CD4-positive, alpha-beta T cell treated with Interleukin-4 for 1 hour (primary cell): ENCODE results near the gene RBM14.
"Not testable (repeated sequence)": the region's sequence is repeated elsewhere in the genome, so short reads cannot be mapped to it uniquely, and the experiment has no call there.

Experiments used
- DNase-seq, 2 donors: peaks; one replicate each; pipeline ENCODE4 v3.0.0-alpha.2; 2020 to 2022

The RBM14 gene

DNA sequence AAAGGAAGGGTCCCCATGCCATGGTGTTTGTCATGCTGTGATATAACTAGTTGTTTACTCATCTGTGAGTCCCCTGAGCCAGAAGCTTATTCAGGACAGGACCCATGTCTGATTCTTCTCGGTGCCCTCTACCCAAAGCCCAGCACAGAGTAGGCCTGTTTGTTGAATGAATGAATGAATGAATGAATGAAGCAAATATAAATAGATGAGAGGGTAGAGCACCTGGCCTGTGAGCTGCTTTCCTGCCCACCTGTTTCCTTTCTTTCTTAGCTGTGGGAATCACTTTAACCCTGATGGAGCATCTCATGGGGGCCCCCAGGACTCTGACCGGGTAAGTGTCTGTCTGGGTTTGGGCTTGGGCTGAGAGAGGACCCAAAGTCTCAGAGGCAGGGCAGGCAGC, 16.2 kb upstream of the RBM14 start:
- no peak for DNase-seq

DNA sequence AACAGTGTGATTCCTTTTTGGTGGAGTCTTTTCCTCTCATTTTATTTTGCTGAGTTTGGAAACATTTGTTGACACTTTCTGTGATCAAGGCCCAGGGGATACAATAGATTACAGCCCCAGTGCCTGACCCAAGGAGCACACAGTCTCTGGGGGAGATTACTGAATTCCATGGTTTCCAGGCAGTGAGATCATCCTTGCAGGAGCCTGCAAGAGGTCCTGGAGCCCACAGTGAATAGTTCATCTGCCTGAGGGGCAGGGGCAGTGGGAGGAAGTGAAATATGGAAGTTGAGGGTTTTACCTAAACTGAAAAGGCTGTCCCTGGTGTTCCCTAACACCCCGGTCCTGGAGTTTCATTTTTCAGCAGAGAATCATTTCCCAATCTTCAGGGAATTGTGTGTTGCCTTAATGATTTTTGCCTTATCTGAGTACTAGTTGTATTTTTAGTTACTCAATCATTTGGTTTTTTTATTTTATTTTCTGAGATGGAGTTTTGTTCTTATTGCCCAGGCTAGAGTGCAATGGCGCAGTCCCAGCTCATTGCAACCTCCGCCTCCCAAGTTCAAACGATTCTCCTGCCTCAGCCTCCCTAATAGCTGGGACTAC, 15.7 kb upstream of the RBM14 start:
- DNase-seq = no peak

DNA sequence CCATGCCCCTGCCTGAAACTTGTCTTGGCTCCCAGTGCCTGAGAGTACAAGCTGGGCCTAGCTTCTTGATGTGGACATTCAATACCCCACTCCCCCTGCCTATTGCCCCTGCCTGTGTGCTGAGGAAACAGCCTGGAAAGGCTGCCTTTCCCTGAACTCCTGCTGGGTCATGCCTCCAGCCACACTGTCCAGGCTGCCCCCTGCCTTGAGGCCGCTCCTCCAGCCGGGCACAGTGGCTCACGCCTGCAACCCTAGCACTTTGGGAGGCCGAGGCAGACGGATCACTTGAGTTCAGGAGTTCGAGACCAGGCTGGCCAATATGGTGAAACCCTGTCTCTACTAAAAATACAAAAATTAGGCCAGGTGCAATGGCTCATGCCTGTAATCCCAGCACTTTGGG, 13.4 kb upstream of the RBM14 start:
- DNase-seq = no peak

DNA sequence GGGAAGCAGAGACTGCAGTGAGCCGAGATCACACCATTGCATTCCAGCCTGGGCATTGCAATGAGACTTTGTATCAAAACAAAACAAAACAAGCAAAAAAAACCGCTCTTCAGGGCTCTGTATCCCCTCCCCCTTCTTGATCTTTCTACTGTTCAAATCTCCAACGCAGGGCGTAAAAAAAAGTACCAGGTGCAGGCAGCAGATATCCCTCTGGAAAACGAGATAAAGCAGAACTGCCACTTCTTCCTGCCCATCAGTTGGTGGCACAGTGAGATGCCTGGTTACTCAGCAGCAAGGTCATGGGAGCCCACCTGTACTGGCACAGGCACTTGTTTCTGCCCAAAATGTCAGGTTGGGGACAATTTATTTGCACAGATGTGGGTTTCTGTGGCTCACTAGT, 12.3 kb upstream of the RBM14 start:
- no peak for DNase-seq

DNA sequence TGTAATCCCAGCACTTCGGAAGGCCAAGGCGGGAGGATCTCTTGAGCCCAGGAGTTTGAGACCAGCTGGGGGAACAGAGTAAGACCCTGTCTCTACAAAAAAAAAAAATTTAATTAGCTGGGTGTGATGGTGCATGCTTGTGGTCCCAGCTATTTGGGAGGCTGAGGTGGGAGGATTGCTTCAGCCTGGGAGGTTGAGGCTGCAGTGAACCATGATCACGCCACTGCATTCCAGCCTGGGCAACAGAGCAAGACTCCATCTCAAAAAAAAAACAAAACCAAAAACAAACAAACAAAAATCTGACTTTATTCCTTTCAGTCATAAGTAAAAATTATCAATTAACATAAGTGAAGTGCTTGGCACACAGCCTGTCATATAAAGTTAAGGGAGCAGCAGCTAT, 9.8 kb upstream of the RBM14 start:
- not testable (repeated sequence) for DNase-seq

DNA sequence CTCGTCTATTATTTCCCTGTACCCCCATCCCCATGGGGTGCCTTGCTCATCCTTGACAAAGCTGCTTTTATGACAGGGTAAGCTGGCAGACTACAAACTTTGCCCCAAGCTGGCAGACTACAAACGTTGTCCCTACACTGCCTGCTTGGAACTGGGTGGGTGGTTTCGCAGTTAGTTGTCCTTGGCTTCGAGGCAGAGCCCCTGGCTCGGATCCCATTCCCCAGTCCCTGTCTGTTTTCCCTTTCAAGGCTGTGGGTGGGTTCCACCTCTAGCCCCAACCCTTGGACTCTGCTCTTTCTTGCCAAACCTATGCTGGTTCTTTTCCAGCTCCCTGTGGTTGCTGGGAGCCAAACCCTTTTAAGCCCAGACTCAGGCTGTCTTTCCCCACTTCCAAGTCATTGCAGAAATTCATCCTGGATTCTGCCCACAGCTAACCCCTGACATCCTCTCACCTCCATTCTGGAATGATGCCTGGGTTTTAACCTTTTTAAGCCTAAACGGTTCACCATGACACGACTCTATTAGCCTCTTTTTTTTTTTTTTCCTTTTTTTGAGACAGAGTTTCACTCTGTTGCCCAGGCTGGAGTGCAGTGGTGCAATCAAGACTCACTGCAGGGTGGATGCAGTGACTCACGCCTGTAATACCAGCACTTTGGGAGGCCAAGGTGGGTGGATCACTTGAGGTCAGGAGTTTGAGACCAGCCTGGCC, 9.2 kb upstream of the RBM14 start:
- DNase-seq = peak in 1 of 2 donors; percentile 22

DNA sequence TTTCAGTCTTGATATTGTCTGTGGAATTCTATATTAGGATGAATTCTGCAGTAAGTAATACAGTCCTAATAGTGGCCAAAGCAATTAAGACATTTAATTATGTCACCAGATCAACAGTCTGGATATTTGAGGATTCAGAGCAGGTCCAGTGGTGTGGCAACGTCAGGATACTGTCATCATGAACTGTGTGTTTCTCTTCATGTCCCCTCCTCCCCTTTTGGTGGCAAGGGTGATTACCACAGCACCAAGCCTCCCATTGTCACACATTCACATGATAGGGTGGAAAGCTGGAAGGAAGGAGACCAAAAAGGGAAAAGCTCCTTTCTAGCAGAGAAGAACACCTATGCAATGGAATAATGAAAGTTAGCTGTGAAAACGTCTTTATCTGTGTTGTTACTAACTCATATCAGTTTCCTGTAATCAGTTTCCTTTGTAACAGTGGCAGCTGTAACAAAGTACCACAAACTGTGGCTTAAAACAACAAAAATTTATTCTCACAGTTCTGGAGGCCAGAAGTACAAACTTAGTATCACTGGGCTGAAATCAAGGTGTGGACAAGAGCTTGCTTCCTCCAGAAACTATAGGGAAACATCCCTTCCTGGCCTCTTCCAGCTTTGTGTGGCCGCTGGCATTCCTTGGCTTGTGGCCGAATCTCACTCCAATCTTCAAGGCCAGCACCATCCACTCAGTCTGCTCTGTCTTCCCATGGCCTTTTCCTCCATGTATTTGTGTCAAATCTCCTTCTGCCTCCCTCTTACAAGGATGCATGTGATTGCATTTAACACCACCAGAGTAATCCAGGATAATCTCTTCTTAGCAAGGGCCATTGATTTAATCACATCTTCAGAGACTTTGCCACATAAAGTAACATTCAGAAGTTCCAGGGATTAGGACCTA, 6.5 kb upstream of the RBM14 start:
- no peak for DNase-seq

DNA sequence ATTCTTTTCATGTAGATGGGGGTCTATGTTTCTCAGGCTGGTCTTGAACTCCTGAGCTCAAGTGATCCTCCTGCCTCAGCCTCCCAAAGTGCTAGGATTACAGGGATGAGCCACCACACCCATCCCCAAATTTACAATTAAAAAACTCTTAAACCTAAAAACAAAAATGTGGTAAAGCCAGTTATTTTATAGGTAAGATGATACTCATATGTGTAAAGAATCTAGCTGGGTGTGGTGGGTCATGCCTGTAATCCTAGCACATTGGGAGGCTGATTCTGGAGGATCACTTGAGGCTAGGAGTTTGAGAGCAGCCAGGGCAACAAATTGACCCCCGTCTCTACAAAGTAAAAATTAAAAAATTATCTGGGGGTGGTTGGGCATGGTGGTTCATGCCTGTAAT, 4.0 kb upstream of the RBM14 start:
- DNase-seq = no peak

DNA sequence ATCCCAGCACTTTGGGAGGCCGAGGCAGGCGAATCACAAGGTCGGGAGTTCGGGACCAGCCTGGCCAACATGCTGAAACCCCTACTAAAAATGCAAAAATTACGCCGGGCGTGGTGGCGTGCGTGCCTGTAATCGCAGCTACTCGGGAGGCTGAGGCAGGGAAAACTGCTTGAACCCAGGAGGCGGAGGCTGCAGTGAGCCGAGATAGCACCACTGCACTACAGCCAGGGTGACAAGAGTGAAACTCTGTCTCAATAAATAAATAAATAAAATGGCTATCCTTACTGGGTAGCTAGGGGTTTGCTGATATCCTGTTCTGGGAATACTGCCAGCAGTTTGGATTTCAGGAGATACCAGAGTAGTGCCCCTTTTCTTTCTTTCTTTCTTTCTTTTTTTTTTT, 2.4 kb upstream of the RBM14 start:
- no peak for DNase-seq

DNA sequence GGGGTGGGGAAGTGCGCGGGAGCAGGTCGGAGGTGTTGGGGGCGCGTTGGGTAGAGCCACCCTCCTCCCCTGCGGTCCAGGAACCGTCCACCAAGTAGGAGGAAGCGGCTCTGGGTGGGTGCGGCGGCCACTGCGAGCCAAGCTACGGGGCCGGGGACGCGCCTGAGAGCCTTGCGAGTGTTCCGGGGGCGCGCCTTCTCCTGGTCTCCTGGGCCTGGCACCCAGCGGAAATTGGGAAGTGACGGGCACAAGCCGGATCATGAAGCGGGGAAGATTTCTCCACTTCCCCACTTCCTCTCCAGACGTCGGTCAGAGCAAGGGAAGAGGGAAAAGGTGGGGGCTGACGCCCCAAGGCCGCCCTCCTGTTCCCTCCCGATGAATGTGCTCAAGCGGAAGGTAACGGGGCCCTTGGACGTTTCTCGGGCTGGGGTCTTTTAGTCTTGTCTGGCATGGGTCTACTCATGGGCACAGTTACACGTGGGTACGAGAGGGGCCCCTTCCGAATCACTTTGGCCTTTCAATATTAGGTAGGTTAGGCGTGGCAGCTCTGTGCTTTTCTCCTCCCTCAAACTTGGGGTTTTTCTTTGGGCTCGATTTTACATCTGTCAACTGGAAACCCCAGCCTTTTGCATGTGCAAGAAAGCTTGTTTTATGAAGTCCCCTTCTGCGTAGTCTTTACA, 865 bp downstream of the RBM14 start:
- peak in 1 of 2 donors; percentile 65 for DNase-seq

DNA sequence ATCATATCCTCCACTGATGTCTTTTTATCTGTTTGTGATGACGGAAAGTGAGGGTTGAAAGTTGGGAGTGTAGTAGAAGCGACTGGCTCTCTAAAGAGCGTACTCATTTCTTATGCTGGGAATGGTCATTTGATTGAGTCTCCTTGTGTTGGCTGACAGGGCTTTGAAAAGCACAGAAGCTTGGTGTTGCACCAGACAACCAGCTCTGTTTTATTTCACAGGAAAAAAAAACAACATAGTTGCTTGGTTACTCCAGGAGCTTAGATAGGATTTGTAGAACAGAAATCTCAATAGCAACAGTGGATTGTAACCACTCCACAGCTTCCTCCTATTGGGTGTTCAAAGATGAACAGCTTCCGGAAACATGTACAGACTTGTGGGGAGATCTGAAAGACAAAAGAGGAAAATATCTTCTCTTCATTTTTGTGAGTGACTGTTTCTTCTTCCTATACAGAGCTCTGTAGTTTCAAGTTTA, 2.7 kb downstream of the RBM14 start:
- DNase-seq = peak; percentile 71 to 89

DNA sequence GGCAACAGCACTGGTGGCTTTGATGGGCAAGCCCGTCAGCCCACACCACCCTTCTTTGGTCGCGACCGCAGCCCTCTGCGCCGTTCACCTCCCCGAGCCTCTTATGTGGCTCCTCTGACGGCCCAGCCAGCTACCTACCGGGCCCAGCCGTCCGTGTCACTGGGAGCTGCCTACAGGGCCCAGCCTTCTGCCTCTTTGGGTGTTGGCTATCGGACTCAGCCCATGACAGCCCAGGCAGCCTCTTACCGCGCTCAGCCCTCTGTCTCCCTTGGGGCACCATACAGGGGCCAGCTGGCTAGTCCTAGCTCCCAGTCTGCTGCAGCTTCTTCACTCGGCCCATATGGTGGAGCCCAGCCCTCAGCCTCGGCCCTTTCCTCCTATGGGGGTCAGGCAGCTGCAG, 8.0 kb downstream of the RBM14 start:
- DNase-seq = peak in 1 of 2 donors; percentile 2

DNA sequence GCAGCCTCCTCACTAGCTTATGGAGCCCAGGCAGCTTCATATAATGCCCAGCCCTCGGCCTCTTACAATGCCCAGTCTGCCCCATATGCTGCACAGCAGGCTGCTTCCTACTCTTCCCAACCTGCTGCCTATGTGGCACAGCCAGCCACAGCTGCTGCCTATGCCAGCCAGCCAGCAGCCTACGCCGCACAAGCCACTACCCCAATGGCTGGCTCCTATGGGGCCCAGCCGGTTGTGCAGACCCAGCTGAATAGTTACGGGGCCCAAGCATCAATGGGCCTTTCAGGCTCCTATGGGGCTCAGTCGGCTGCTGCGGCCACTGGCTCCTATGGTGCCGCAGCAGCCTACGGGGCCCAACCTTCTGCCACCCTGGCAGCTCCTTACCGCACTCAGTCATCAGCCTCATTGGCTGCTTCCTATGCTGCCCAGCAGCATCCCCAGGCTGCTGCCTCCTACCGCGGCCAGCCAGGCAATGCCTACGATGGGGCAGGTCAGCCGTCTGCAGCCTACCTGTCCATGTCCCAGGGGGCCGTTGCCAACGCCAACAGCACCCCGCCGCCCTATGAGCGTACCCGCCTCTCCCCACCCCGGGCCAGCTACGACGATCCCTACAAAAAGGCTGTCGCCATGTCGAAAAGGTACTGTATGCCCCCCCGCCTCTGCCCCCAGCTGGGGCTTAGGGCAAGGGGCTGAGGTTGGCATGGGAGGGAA, 8.8 kb downstream of the RBM14 start:
- DNase-seq = peak in 1 of 2 donors; percentile 1

DNA sequence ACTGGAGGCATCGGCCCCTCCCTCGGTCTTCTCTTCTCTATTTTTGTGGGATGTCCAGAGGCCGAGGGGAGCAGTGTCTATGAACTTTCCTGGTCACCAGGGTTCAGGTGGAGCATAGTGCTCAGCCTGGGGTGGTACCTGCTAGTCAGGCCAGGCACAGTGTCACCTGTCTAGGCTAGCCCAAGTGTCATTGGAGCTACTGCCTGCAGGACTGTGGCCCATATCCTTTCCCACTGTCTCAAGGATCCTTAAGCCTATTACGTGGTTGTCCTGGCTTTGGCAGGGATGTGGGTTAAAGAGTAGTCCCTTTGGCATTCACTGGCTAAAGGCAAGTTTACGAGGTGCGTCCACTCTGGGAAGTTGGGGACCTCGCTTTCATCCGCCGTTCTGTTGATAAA, 9.3 kb downstream of the RBM14 start:
- DNase-seq = peak in 1 of 2 donors; percentile 0

DNA sequence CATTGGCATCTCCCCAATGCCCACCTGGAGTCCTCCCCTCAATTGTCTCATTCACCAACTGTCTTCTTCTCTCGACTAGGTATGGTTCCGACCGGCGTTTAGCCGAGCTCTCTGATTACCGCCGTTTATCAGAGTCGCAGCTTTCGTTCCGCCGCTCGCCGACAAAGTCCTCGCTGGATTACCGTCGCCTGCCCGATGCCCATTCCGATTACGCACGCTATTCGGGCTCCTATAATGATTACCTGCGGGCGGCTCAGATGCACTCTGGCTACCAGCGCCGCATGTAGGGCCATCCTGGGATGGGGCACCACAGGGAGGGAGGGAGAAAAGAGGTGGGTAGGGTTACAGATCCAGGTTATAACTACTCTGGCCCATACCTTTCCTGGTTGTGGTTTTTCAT, 10.0 kb downstream of the RBM14 start:
- DNase-seq = peak in 1 of 2 donors; percentile 6

DNA sequence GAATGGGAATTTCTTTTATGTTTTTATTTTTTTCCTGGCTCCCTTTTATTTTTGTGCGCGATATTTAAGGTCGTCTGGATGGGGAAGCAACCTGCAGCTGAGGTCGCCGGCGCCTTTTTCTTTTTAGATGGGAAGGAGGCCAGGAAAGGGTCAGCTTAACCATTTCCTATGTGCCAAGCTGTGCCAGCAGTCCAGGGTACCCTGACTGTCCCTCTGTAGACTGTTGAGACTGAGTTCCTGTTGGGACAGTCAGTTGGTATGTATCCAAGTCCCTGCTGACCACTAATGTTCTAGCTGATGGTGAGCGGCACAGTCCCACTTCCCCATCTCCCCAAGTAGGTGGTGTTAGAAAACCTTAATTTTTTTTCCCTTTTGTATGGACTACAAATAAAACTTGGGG, 10.5 kb downstream of the RBM14 start:
- DNase-seq = no peak

DNA sequence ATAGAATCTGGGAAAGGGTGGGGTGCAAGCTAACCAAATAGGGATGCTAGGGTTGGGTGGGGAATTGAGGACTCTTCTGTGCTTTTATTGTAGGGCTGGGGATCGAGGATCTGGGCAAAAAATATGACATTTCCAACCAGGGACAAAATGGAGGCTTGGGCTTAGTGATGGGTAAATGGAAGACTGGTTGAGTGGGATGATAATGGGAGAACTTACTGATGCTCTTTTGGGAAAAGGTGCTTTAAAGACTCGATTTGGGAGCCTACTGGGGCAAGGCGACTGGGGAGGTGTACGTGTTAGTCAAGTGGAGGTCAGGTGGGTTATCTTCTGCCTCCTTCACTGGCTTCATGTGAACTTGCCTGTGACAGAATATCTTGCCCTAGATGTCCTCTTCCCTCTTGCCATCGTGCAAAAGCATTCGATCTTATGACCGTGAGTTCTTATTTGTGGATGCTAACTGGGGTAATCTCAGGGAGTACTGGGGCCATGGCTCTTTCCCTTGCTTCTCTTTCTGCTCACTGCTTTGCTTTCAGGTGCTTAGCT, 11.7 kb downstream of the RBM14 start:
- DNase-seq = no peak

DNA sequence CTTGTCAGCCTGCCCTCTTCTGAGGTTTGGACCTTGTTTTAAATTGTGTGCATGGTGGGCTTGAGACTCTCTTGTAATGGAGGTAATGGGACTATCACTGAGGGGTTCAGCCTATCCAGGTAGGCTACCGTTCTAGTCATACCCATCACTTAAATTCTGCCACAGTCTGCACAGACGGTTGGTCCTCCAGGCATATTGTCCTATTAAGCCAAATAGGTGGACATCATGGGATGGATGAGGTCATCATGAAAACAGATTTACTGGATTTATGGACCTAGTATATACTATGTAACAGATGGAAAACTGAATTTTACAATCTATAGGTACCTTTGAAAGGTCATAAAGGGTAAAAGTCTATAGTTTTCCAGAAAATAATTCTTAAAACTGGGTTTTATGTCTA, 12.9 kb downstream of the RBM14 start:
- no peak for DNase-seq

DNA sequence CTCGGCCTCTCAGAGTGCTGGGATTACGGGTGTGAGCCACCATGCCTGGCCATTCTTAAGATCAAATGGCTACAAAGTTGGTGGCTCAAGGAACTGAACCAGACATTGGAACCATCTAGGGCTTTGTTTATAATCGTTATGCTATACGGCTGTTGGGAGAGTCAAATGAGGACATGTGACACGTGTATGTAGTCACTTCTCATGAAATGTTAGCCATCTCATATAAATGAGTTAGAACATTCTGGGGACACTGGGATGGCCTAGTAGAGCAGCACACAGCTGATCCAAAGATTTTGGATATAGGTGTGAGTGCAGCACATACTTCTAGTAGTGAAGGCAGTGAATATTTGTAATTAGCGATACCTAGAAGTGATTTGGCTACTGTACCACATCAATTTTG, 15.5 kb downstream of the RBM14 start:
- no peak for DNase-seq

DNA sequence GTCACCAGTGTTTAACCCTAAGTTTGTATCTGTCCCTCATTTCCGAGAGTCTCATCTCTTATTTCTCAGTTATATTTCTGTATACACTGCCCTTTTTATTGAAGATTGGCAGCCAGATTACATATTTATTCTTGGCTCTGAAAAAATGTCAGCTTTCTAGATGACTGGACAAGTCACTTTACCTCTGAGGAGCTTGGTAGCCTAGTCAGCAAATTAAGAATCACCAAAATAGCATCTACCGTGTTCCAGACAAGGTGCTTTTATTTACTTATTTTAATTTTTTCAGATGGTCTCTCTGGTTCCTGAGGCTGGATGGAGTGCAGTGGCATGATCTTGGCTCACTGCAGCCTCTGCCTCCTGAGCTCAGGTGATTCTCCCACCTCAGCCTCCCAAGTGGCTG, 16.5 kb downstream of the RBM14 start:
- DNase-seq = no peak

DNA sequence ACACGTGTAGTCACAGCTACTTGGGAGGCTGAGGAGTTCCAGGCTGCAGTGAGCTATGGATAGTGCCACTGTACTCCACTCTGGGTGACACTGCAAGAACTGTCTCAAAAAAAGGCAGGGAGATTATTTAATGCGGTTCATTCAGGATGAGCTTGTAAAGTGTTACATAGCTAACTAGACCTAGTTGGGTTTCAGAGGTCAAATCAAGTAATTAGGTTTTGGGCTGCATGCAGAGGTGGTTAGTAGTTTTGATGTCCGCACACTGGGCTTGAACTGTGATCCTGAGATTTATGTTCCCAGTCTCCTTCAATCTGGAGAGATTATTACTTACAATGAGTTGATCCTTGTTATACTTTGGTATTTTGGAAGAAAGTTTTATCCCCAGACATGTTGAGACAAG, 20.0 kb downstream of the RBM14 start:
- no peak for DNase-seq

DNA sequence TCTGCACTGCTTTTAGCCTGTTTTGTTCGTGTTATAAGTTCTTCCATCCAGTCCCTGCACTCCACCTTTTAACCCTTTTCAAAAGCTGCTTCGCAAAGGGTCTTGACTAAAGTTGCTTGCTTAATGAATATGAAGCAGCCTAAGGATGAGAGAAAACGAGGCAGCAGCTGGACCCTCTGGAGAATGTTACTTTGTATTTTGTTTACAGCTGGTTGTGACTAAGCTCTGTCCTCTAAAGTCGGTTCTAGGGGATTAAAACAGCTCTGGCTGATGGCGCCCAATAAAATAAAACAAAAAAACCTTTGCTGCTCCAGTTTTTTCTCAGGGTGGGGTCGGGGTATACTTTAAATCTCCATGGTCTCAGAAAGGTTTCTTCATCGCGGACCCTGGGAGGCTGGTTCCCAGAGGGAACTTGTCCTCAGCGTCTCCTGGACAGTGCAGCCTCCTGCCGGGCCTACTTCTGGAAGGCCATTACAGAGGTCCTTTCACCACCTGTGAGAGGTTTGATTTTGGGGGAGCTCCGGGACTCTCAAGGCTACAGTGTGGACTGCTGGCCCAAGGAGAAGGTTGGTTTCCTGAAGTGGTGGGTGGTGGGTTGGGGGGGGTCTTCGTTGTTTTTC, 21.2 kb downstream of the RBM14 start:
- no peak for DNase-seq
